Lung (tissue), 12 donors: ENCODE measurements around the gene TCP11L2. TPM values are rescaled to one million over a fixed set of nuclear protein-coding genes. Genes with fewer than 3 reads are reported as not detected.
A peak's percentile ranks its signal among the peaks of the same experiment; 100 is the strongest.

Experiments used
- ATAC-seq: fragments of 200-7000 bp; cut with Tn5 transposase; one replicate; pipeline ENCODE4 v1.9.1; 2020; ENCODE audit warnings: moderate number of reproducible peaks; ENCODE audit not compliant: insufficient read depth, low FRiP score
- DNase-seq, 3 donors: peaks; one replicate each; pipeline ENCODE4 v3.0.0-alpha.2; 2013 to 2017
- H3K27ac ChIP-seq, 2 donors: one replicate each; pipeline ENCODE4 v1.5.1; 2013; ENCODE audit warnings: mild to moderate bottlenecking in 2 of 2, moderate library complexity in 2 of 2, control low read depth in 1 of 2, inconsistent platforms in 1 of 2, low read depth in 1 of 2, low read length in 1 of 2
- H3K27me3 ChIP-seq, 3 donors: one replicate each; pipeline ENCODE4 v1.5.1; 2013; ENCODE audit warnings: low read length in 2 of 3; ENCODE audit not compliant: control insufficient read depth in 3 of 3, insufficient read depth in 3 of 3
- H3K36me3 ChIP-seq, 4 donors: one replicate each; pipeline ENCODE4 v1.5.1; 2013; ENCODE audit warnings: low read length in 4 of 4, mild to moderate bottlenecking in 1 of 4, moderate library complexity in 1 of 4; ENCODE audit not compliant: control insufficient read depth in 4 of 4, insufficient read depth in 4 of 4
- H3K4me1 ChIP-seq, 5 donors: one replicate each; pipeline ENCODE4 v1.5.1; 2013; ENCODE audit warnings: low read length in 5 of 5, mild to moderate bottlenecking in 2 of 5, moderate library complexity in 1 of 5; ENCODE audit not compliant: control insufficient read depth in 5 of 5, insufficient read depth in 5 of 5
- H3K4me3 ChIP-seq: one replicate; pipeline ENCODE4 v1.5.1; 2013; ENCODE audit warnings: mild to moderate bottlenecking, control low read depth, moderate library complexity
- H3K9ac ChIP-seq, 2 donors: one replicate each; pipeline ENCODE4 v1.5.1; 2013; ENCODE audit warnings: low read length in 2 of 2, control low read depth in 1 of 2; ENCODE audit not compliant: insufficient read depth in 1 of 2
- H3K9me3 ChIP-seq, 4 donors: one replicate each; pipeline ENCODE4 v1.5.1; 2013; ENCODE audit warnings: low read length in 3 of 4, mild to moderate bottlenecking in 1 of 4, moderate library complexity in 1 of 4; ENCODE audit not compliant: control insufficient read depth in 4 of 4, insufficient read depth in 3 of 4
- CTCF ChIP-seq: IDR thresholded peaks from 2 replicates; pipeline ENCODE4 v1.5.1; 2012; ENCODE audit warnings: mild to moderate bottlenecking; ENCODE audit errors: control extremely low read depth, extremely low read depth
- WGBS, 2 donors: extraction: QIAGEN DNeasy Blood & Tissue Kit; methylation state at CpG; one replicate each; pipeline ENCODE4 v1.1.7; 2013; 5-methylcytosine and 5-hydroxymethylcytosine counted together
- polyA plus RNA-seq, 2 donors: library from polyadenylated mRNA; stranded (reverse); fragments of 200-250 nt; gene quantifications; one replicate each; pipeline ENCODE4 v1.2.1, GENCODE V29; 2013
- total RNA-seq, 2 donors: library from RNA; depleted of rRNA in 1 of 2; stranded (reverse); fragments of >200 nt in 1 of 2; gene quantifications; one replicate each; pipeline ENCODE4 v1.2.1, GENCODE V29; 2014 to 2021
- donor health status: control.
- donor health status: control.
- donor health status: Bipolar disorder and iron deficiency.
- donor health status: healthy.
- donor health status: DM: yes; HTN: yes; CAD: no.

Gene TCP11L2
- total and polyA plus RNA-seq, 4 donors: 4.9 to 78.5 (median 24.8) TPM

- Histone ChIP-seq H3K27me3 (peaks cover 0 to 3% (median 0%) of the 10 kb centered on the region in 3 donors), H3K4me1 (peaks cover 0 to 7% (median 4%) of the 10 kb centered on the region in 5 donors), H3K27ac (peak overlapping the region in 1 of 2 donors; percentile 6), H3K9me3 (no peaks in the 10 kb centered on the region), H3K36me3 (no peaks in the 10 kb centered on the region), H3K9ac (no peak overlapping the region), H3K4me3 (no peak overlapping the region)
- no peak for TF ChIP-seq CTCF
- 0 to 90% methylated on average over 1 of the region's 1 CpG for WGBS, 2 donors
- DNase-seq (no peak), ATAC-seq (no peak)
Observed at GRCh38 chr12:106289196-106289681, 13.3 kb upstream of the TCP11L2 start.

- H3K9ac ChIP-seq: no peak overlapping the region
- DNase-seq (no peak), ATAC-seq (no peak)
- no peak for TF ChIP-seq CTCF
- H3K27me3 ChIP-seq: peaks cover 0 to 3% (median 0%) of the 10 kb centered on the region in 3 donors
- peaks cover 0 to 7% (median 2%) of the 10 kb centered on the region in 5 donors for H3K4me1 ChIP-seq
- no peak overlapping the region for H3K27ac ChIP-seq
- H3K9me3 ChIP-seq: no peaks in the 10 kb centered on the region
- WGBS, 2 donors: 69 to 74% methylated on average over 2 of the region's 2 CpGs
- H3K36me3 ChIP-seq: no peaks in the 10 kb centered on the region
- no peak overlapping the region for H3K4me3 ChIP-seq
Observed at GRCh38 chr12:106290666-106291065, 11.9 kb upstream of the TCP11L2 start.

GRCh38 chr12:106291342-106291741, 11.2 kb upstream of the TCP11L2 start:
- no peak overlapping the region for H3K27ac ChIP-seq
- ATAC-seq (peak; percentile 64), DNase-seq (no peak)
- no peaks in the 10 kb centered on the region for H3K27me3 ChIP-seq
- TF ChIP-seq CTCF: no peak
- peaks cover 0 to 7% (median 3%) of the 10 kb centered on the region in 5 donors for H3K4me1 ChIP-seq
- no peaks in the 10 kb centered on the region for H3K36me3 ChIP-seq
- WGBS, 2 donors: 61 to 62% methylated on average over 5 of the region's 5 CpGs
- H3K4me3 ChIP-seq: no peak overlapping the region
- no peaks in the 10 kb centered on the region for H3K9me3 ChIP-seq
- H3K9ac ChIP-seq: peak overlapping the region in 1 of 2 donors; percentile 26

DNA sequence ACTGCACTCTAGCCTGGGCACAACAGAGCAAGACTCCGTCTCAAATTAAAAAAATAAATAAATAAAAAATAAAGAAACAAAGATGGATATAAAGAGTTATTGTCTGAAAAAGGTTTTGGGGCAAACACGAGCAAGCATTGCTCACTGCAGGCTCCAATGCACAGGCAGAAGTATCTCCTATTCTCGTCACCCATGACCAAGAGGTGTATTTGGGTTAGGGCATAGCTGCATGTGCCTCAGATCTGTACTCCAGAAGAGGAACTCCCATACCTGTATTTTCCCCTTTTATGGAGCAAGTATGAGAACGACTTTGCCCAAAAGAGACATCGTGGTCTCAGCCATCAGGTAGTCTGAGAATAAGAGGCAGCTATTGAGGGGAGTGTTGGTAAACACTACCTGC, 10.2 kb upstream of the TCP11L2 start:
- H3K27me3 ChIP-seq: no peaks in the 10 kb centered on the region
- H3K9me3 ChIP-seq: no peaks in the 10 kb centered on the region
- DNase-seq (no peak), ATAC-seq (no peak)
- H3K9ac ChIP-seq: no peak overlapping the region
- 90 to 94% methylated on average over 5 of the region's 5 CpGs for WGBS, 2 donors
- H3K36me3 ChIP-seq: no peaks in the 10 kb centered on the region
- peaks cover 0 to 7% (median 3%) of the 10 kb centered on the region in 5 donors for H3K4me1 ChIP-seq
- no peak overlapping the region for H3K4me3 ChIP-seq
- TF ChIP-seq CTCF: no peak
- no peak overlapping the region for H3K27ac ChIP-seq
